Liver (tissue), 3 donors: ENCODE measurements around the gene OASL.

Source experiments
- CTCF ChIP-seq: fragments of 150-350 bp; IDR thresholded peaks from 2 replicates; pipeline ENCODE4 v1.5.1; 2017; ENCODE audit warnings: improper control_type of control experiment, low read depth, low read length; ENCODE audit not compliant: missing input control
- EGR1 ChIP-seq, 2 donors: IDR thresholded peaks; 2 replicates each; pipeline ENCODE4 v1.6.1; 2016 to 2018; ENCODE audit warnings: antibody characterized with exemption in 2 of 2, low read depth in 2 of 2
- GABPA ChIP-seq, 2 donors: IDR thresholded peaks in 1 of 2; conservative IDR thresholded peaks in 1 of 2; 2 replicates each; pipeline ENCODE4 v1.6.1; 2016; ENCODE audit warnings: antibody characterized with exemption in 2 of 2, mild to moderate bottlenecking in 1 of 2, moderate library complexity in 1 of 2
- JUND ChIP-seq, 2 donors: IDR thresholded peaks; 2 replicates each; pipeline ENCODE4 v1.6.1; 2016; ENCODE audit warnings: antibody characterized with exemption in 2 of 2
- NR2F2 ChIP-seq: IDR thresholded peaks from 2 replicates; pipeline ENCODE4 v1.6.1; 2016; ENCODE audit warnings: antibody characterized with exemption
- REST ChIP-seq: IDR thresholded peaks from 2 replicates; pipeline ENCODE4 v1.6.1; 2016; ENCODE audit warnings: antibody characterized with exemption, mild to moderate bottlenecking
- SP1 ChIP-seq: IDR thresholded peaks from 2 replicates; pipeline ENCODE4 v1.6.1; 2018; ENCODE audit warnings: antibody characterized with exemption, mild to moderate bottlenecking
- donor health status: healthy.
- donor health status: healthy.

DNA sequence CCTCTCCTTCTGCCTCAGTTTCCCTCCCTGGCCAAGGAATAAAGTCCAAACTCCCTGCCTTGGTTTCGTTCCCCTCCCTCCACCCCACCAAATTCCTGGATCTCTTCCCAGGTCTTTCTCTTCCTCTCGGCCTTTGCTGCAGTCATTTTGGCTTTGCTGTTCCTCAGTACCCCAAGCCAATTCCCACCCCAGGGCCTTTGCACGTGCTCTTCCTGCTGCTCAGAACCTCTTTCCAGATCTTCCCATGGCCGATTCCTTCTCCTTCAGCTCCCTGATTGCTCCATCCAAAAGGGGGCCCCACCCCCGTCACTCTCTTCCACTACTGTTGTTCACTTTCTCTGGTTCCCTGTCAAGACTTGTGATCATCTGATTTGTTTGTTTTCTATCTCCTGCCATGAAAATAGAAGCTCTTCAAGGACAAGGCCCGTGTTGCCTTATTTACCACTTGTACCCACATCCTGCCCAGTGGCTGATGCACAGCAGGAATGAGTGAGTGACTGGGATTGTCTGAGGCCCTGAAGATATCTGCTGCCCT lies 57.6 kb downstream of the OASL start:
- TF ChIP-seq CTCF, result no peak
- TF ChIP-seq JUND (IDR thresholded peaks at IDR 0.05), result no peak
- no peak for TF ChIP-seq REST
- no peak for TF ChIP-seq NR2F2
- TF ChIP-seq EGR1 (IDR thresholded peaks at IDR 0.05; ENCODE audit: low read depth in 2 of 2), result no peak
- no peak for TF ChIP-seq GABPA (IDR thresholded peaks at IDR 0.05 in 1 of 2, conservative IDR thresholded peaks at IDR 0.05 in 1 of 2)
- no peak for TF ChIP-seq SP1
